HG03521 (cell line): ENCODE data around the gene SERPINA5.

Source experiments
- ATAC-seq: cut with Tn5 transposase; IDR thresholded peaks from one replicate; pipeline ENCODE4 v1.9.1; 2021; ENCODE audit warnings: mild to moderate bottlenecking, moderate library complexity; ENCODE audit not compliant: unreplicated experiment

SERPINA5 gene

DNA sequence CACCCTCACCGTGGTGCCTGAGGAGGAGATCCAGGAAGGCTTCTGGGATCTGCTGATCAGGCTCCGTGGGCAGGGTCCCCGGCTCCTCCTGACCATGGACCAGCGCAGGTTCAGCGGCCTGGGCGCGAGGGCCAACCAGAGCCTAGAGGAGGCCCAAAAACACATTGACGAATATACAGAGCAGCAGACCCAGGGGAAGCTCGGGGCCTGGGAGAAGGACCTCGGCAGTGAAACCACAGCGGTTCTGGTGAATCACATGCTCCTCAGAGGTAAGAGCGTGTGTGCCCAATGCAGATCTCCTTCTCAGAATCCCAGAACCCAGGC lies 60.4 kb downstream of the SERPINA5 start:
- no peak for ATAC-seq
